Measurements from ENCODE around the gene OR10AD1.

DNA sequence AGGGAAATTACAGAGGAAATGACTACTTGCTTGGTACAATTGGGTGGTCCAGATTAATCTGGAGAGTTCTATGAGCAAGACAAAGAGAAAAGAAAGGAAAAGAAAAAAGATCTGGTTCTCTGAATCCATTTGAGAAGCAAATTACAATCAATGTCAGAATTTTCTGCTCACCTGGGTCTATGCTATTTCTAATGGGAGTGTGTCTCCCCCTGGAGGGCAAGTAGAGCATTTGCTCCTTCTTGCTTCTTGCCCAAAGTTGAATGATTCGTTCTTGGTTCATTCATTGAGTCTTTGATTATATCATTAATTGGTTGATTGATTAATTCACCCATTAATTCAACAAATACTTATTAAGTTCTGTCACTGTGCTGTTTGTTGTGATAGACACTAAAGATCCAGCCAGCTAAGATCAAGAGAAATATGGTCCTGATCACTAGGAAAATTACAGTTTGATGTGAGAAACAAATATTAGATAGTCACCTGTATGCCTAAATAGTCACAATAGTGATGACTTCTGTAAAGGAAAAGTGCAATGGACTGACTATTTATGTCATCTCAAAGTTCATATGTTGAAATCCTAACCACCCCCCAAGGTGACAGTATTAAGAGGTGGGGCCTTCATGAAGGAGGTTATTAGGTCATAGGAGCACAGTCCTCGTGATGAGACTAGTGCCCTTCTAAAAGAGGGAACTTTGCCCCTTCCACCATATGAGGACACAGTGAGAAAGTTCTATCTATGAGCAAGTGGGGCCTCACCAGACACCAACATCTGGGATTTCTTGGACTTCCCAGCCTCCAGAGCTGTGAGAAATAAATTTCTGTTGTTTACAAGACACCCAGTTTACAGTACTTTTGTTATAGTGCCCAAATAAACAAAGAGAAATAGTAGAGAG, 37.8 kb downstream of the OR10AD1 start:
- no peak for TF ChIP-seq YY1 (IDR thresholded peaks at IDR 0.05; ENCODE audit: low read depth)
- TF ChIP-seq, protein P1, sequence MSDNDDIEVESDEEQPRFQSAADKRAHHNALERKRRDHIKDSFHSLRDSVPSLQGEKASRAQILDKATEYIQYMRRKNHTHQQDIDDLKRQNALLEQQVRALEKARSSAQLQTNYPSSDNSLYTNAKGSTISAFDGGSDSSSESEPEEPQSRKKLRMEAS (IDR thresholded peaks at IDR 0.05): no peak

All from Ishikawa (cell line).